NK-92 treated with Interleukin-12 subunit alpha and Interleukin-12 subunit beta, amount 100 ng/mL, for 24 hours (cell line): ENCODE results near the gene CLPTM1.
"Not testable (repeated sequence)": the region's sequence is repeated elsewhere in the genome, so short reads cannot be mapped to it uniquely, and the experiment has no call there.

Experiments
- DNase-seq: peaks from one replicate; lab custom pipeline; 2025; lab: John Stamatoyannopoulos, UW

Gene CLPTM1

GRCh38 chr19:44975444-44975843, 20.3 kb downstream of the CLPTM1 start:
- no peak for DNase-seq

- DNase-seq: no peak
These were observed 28.8 kb downstream of the CLPTM1 start for GRCh38 chr19:44984005-44984404.

GRCh38 chr19:44985445-44985844, 30.3 kb downstream of the CLPTM1 start:
- no peak for DNase-seq

- DNase-seq: no peak
These were observed 31.2 kb downstream of the CLPTM1 start for GRCh38 chr19:44986389-44986788.

GRCh38 chr19:44987148-44987675, 32.0 kb downstream of the CLPTM1 start:
- no peak for DNase-seq

- no peak for DNase-seq
These were observed 33.1 kb downstream of the CLPTM1 start for GRCh38 chr19:44988273-44988672.

GRCh38 chr19:44988896-44989556, 33.8 kb downstream of the CLPTM1 start:
- peak; percentile 33 for DNase-seq

GRCh38 chr19:44990459-44990858, 35.3 kb downstream of the CLPTM1 start:
- DNase-seq: no peak

- DNase-seq: no peak
These were observed 35.8 kb downstream of the CLPTM1 start for GRCh38 chr19:44990966-44991365.

- no peak for DNase-seq
These were observed 37.4 kb downstream of the CLPTM1 start for GRCh38 chr19:44992336-44993163.

- DNase-seq: no peak
These were observed 38.3 kb downstream of the CLPTM1 start for GRCh38 chr19:44993526-44993925.

GRCh38 chr19:44993926-44994537, 38.9 kb downstream of the CLPTM1 start:
- no peak for DNase-seq

- DNase-seq: no peak
These were observed 42.8 kb downstream of the CLPTM1 start for GRCh38 chr19:44998025-44998424.

GRCh38 chr19:44999131-44999925, 44.1 kb downstream of the CLPTM1 start:
- DNase-seq: not testable (repeated sequence)

- not testable (repeated sequence) for DNase-seq
These were observed 45.5 kb downstream of the CLPTM1 start for GRCh38 chr19:45000665-45001064.

- DNase-seq: peak; percentile 86
These were observed 46.0 kb downstream of the CLPTM1 start, which contains the start of gene RELB for GRCh38 chr19:45001087-45001739. RELB (plus strand) TSS chr19:45001464; CDS start chr19:45001580, 116 bp downstream.

GRCh38 chr19:45003485-45003884, 48.3 kb downstream of the CLPTM1 start:
- DNase-seq: no peak

- no peak for DNase-seq
These were observed 50.6 kb downstream of the CLPTM1 start for GRCh38 chr19:45005787-45006186.

- no peak for DNase-seq
These were observed 53.4 kb downstream of the CLPTM1 start for GRCh38 chr19:45008552-45008951.

- no peak for DNase-seq
These were observed 54.6 kb downstream of the CLPTM1 start for GRCh38 chr19:45009625-45010255.

GRCh38 chr19:45010306-45010705, 55.1 kb downstream of the CLPTM1 start:
- no peak for DNase-seq
